SH-SY5Y (cell line): ENCODE data around the gene PLPPR4.

Experiments
- GATA2 ChIP-seq: IDR thresholded peaks from 2 replicates; pipeline ENCODE4 v1.6.1; 2011; ENCODE audit warnings: mild to moderate bottlenecking, low read depth, low read length
- GATA3 ChIP-seq: IDR thresholded peaks from 2 replicates; pipeline ENCODE4 v1.6.1; 2011; ENCODE audit warnings: low read depth, mild to moderate bottlenecking, low read length, moderate library complexity

DNA sequence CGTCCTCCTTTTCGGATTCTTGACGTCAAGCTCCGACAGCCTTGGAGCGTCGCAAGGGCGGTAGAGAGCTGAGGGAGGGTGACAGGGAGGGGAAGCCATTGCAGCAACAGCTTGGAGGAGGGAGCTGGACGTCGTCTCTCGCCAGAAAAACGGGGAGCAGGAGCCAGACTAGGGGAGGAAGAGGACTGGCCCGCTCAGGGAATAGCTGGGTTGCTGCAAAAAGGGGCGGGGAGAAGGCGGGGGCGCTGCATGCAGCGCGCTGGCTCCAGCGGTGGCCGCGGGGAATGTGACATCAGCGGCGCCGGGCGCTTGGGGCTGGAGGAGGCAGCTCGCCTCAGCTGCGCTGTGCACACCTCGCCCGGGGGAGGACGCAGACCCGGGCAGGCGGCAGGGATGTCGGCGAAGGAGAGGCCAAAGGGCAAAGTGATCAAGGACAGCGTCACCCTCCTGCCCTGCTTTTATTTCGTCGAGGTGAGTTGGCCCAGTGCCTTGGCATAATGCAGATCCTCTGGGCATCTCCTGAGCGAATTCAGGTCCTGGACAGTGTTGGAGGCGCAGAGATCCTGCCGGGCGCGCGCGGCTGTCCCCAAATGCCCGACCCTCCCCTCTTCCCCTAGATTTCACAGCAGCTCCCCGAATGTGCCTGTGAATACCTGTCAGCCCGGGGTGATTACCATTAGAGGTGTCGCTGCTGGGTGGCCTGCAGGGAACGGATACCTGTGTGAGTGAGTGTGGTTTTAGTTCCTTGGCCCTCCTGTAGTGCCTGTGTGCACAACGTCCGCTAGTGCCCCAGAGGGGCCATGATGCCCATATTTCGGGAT, at the start of gene PLPPR4:
- no peak for TF ChIP-seq GATA2
- TF ChIP-seq GATA3 = no peak
